ENCODE data around the gene FA2H.
"Not testable (repeated sequence)": the region's sequence is repeated elsewhere in the genome, so short reads cannot be mapped to it uniquely, and the experiment has no call there.

FA2H gene, protein sequence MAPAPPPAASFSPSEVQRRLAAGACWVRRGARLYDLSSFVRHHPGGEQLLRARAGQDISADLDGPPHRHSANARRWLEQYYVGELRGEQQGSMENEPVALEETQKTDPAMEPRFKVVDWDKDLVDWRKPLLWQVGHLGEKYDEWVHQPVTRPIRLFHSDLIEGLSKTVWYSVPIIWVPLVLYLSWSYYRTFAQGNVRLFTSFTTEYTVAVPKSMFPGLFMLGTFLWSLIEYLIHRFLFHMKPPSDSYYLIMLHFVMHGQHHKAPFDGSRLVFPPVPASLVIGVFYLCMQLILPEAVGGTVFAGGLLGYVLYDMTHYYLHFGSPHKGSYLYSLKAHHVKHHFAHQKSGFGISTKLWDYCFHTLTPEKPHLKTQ

DNA sequence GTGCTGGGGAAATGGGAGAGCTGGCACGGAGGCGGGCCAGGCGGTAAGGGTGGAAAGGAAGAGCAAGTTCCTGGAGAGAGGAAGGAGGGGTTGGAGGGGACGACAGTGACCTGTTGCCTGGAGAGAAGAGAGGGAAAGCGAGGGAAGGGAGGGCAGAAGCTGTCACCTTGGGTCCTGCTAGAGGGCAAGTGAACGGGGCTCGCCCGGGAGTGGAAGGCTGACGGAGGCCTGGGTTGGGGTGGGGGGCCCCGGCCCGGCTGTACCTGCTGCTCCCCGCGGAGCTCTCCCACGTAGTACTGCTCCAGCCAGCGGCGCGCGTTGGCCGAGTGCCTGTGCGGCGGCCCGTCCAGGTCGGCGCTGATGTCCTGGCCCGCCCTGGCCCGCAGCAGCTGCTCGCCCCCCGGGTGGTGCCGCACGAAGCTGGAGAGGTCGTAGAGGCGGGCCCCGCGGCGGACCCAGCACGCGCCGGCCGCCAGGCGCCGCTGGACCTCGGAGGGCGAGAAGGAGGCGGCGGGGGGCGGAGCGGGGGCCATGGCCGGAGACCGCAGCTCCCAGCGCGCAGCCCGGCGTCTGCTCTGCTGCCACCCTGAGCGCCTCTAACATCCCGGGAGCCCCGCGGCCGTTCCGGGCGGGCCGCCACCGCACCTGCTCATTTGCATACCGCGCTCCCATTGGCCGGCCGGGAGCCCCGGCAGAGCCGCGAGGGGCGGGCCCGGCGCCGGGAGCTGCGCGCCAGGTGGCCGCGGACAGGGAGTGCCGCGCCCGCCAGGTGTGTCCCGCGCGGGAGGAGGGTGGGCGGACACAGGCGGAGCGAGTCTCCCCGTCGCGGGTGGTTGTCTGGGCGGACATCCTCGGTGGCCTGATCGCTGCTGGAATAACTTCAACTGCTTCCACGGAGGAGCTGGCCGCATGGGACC is at the start of gene FA2H:
TSS of gene FA2H (minus strand) at position 598 of the 917 bp plus-strand sequence. CDS start at position 533, 65 bp downstream.
- peak; percentile 43 for DNase-seq (ENCODE audit: low spot score)

DNA sequence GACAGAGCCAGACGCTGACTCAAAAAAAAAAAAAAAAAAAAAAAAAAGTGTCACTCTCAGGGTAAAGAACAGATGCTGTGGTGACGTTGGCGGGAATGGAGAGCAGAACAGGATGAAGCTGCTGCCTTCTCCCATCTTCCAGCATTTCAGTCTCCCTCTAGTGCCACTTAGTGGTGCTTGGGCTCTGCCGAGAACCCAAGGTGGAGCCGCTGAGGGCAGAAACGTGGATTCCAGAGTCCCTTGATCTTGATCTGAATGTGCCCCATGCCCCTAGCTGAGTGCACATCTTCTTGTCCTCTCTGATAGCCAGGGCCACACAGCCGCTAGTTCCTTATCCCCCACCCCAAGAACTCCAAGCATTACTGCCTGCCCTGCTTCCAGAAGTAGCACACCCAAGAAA is 43.2 kb upstream of the FA2H start:
- no peak for DNase-seq (ENCODE audit: low spot score)

DNA sequence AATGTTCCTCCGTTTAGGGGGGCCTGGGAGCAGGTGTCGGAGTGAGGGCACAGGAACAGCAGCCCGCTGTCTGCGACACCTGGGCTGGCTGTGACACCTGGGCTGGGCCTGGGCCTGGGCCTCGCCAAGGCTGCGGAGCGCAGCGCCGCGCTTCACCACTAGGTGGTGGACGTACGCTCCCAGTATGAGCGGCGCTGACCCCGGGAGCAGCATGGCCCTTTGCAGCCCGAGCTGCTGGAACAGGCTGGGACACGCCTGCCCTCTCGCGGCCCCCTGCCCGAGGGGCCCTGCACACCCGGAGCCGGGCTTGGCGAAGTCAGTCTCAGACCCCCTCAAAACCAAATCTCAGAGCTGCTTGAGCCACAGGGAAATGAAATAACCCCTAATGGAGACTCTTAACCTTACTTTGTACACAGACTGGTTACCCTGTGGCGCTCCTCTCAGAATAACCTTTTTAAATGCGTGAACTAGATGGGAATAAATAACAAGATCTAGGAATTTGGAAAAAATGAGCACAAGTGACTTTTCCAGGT is 38.6 kb upstream of the FA2H start:
- DNase-seq (ENCODE audit: low spot score): peak; percentile 75

DNA sequence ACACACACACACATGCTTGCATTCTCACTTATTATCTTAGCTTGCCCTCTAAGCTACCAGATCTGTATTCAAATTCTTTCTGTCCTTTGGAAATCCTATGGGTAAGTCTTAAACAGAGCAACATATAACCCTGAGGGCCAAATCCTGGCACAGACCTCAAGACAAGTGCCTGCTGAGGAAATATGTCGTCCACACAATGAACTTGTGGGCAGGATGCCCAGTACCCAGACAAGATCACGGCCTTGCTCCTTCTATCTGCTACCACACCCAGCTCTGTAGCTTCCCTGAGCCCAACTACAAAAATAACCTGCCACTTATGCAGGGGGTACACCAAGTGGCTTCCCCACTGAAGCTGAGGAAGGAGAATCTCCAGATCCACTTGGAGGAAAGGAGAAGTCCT is 37.3 kb upstream of the FA2H start:
- DNase-seq (ENCODE audit: low spot score): no peak

DNA sequence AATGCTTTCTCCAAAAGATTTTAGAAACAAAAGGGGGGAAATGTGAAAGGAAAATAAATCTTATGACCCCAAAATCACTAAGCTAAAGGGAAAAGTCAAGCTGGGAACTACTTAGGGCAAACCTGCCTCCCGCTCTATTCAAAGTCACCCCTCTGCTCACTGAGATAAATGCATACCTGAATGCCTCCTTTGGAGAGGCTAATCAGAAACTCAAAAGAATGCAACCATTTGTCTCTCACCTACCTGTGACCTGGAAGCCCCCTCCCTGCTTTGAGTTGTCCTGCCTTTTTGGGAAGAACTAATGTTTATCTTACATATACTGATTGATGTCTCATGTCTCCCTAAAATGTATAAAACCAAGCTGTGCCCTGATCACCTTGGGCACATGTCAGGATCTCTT is 36.6 kb upstream of the FA2H start:
- DNase-seq (ENCODE audit: low spot score): not testable (repeated sequence)

DNA sequence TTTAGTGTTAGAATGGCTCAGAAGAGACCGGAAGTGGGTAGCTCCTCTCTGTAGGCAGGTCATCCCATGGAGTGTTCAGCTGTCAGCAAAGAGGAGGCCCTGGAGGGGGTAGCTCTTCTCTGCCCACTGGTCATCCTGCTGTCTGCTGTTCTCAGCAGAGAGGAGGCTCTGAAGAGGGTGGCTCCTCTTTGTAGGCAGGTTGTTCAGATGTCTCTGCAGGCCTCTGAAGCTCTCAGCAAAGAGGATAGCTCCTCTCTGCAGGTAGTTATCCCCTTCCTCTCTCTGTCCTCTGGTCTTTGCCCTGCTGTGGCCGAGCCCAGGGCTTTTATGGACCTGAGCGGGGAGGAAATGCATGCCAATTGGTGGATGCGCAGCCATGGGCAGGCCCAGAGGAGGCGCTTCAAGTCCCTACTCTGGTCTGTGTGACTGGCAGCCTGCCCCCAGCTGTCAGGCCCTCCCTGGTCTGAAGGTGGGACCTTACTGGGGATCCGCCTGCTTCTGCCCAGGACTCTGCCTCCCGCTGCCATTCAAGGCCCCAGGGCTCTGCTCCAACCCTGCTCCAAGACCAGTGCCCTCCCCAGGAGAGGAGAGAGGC is 32.5 kb upstream of the FA2H start:
- no peak for DNase-seq (ENCODE audit: low spot score)

DNA sequence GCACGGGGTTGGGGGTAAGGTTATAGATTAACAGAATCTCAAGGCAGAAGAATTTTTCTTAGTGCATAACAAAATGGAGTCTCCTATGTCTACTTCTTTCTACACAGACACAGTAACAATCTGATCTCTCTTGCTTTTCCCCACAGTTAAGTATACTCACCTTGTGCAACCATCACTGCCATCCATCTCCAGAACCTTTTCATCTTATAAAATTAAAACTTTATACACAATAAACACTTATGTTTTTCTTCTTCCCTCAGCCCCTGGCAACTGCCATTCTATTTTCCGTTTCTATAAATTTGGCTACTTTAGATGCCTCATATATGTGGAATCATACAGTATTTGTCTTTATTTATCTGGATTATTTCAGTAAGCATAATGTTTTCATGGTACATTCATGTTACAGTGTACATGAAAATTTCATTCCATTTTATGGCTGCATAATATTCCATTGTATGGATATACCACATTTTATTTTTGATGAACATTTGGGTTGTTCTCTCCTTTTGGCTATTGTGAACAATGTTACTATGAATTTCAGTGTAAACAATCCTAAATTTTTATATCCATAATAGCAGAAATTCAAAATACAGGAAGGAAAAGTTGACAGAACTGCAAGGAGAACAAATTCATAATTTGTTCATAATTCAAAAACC is 25.7 kb upstream of the FA2H start:
- no peak for DNase-seq (ENCODE audit: low spot score)

DNA sequence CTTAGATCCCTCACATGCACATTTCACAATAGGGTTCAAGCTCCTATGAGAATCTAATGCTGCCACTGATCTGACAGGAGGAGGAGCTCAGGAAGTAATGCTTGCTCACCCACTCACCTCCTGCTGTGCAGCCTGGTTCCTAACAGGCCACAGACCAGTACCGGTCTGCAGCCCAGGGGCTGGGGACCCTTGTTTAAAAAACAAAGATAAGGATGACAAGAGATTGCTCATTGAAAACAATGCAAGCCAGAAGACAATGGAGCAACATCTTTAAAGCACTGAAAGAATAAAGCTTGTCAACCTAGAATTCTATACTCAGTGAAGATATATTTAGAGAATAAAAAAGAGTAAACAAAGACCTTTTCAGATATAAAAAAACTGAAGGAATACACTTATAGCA is 22.8 kb upstream of the FA2H start:
- DNase-seq (ENCODE audit: low spot score): no peak

DNA sequence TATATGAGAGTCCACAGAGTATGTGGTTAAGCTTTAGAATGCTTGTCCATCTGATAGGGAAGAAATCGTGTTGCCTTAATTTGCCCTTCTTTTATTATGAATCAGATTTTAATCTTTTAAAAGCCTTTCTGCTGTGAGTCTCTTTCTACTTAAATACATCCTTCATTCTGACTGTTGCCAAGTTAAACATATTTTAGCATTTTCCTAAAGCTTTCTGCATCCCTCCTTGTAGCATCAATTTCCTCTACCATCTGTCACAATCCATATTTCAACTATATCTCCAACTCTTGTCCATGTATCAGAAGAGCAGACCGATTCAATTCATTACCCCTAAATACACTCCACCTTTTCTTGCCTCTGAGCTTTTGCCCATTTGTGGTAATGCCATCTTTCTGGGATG is 20.5 kb upstream of the FA2H start:
- DNase-seq (ENCODE audit: low spot score): no peak

DNA sequence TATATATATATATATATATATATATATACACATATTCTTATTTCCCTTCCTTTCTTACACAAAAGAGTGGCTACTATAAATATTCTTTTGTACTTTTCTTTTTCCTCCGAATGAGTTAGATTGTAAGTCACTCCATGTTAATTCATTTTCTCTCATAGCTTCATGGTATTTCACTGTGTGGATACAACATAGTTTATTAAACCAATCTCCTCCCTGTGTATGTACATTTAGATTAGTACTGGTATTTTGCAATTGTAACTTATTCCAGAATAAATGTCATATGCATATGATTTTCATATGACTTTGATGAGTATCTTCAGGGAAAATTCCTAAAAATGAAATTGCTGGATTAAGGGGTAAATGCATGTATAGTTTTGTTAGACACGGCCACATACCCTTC is 20.0 kb upstream of the FA2H start:
- DNase-seq (ENCODE audit: low spot score): no peak

DNA sequence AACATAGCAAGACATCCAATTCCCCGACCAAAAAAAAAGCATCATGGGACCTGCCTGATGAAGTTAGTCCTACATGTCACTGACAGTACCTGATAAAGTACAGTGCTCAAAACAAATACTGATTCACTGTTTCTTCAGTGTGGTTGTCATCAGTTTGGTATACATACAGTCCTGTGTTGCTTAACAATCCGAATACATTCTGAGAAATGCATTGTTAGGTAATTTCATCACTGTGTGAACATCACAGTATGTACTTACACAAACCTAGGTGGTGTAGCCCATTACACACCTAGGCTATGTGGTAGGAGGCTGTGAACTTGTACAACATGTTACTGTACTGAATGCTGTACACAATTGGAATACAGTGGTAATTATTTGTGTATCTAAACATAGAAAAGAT is 19.0 kb upstream of the FA2H start:
- no peak for DNase-seq (ENCODE audit: low spot score)

DNA sequence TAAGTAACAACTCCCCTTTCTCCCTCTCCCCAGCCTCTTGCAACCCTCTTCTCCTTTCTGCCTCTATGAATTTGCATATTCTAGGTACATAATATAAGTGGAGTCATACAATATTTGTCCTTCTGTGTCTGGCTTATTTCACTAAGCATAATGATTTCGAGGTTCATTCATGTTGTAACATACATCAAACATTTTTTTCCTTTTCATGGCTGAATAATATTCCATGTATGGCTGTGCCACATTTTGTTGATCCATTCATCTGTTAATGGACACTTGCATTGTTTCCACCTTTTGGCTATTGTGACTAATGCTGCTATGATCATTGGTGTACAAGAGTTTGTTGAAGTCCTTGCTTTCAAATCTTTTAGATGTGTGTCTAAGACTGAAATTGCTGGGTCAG is 17.6 kb upstream of the FA2H start:
- no peak for DNase-seq (ENCODE audit: low spot score)

DNA sequence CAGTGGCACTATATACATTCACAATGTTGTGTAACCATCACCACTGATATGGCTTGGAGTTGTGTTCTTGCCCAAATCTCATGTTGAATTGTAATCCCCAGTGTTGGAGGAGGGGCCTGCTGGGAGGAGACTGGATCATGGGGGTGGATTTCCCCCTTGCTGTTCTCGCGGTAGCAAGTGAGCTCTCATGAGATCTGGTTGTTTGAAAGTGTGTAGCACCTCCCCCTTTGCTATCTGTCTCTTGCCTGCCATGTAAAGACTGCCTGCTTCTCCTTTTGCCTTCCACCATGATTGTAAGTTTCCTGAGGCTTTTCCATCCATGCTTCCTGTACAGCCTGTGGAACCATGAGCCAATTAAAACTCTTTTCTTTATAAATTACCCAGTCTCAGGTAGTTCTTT is 17.1 kb upstream of the FA2H start:
- DNase-seq (ENCODE audit: low spot score): not testable (repeated sequence)

DNA sequence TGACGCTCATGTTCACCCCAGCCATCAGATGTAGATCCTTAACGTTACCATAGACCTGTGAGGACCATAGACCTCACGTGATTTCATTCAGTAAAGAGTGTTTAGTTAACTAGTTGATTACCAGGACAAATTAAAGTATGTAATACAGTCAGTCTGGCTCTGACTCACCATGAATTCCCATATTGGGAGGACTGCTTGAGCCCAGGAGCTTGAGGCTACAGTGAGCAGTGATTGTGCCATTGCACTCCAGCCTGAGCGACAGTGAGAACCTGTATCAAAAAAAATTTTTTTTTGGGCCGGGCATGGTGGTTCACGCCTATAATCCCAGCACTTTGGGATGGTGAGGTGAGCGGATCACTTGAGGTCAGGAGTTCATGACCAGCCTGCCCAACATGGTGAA is 13.5 kb upstream of the FA2H start:
- DNase-seq (ENCODE audit: low spot score): no peak

DNA sequence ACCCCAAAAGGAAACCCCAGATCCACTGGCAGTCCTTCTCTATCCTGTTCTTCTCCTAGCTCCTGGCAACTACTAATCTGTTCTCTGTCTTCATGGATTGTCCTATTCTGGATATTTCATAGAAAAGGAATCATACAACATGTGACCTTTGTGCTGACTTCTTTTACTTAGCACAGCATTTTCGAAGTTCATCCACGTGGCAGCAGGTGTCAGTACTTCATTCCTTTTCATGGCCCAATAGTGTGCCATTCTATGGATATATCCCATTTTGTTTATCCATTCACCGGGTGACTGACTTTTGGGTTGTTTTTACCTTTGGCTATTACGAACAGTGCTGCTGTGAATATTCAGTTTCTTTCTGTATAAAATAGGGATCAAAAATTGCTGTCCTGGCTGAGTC is 10.4 kb upstream of the FA2H start:
- no peak for DNase-seq (ENCODE audit: low spot score)

DNA sequence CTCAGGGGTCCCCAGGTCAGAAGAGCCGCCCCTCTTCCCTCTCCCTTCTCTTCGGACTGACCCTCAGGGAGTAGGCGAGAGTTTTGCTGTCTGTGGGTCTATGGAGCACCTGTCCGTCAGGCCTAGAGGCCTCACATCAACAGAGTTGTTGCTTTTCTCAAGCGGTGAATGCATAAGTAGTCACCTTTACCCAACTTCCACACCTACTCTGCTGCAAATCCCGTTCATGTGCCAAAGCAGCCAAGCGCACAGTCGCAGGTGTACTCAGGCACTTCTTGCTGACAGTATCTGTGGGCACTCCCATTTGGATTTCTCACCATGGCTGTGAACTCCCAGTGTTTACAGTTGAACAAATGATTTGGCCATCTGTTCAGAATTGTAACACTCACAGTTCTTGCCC is 4.0 kb upstream of the FA2H start:
- no peak for DNase-seq (ENCODE audit: low spot score)

DNA sequence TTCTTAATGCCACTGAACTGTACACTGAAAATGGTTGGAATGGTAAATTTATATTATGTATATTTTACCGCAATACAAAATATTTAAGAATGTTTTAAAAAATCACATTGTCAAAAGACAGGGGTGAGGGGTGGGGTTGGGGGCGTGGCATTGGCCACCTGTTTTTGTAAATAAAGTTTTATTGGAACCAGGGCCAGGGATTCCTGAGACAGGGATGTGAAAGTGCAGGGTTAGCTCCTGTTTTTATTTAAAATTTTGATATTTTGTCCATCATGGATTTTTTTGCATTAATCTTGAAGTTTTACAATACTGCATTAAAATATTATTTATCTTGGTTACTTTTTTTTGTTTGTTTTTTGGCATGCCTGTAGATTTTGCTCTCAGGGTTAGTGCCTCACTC is 2.3 kb upstream of the FA2H start:
- no peak for DNase-seq (ENCODE audit: low spot score)

DNA sequence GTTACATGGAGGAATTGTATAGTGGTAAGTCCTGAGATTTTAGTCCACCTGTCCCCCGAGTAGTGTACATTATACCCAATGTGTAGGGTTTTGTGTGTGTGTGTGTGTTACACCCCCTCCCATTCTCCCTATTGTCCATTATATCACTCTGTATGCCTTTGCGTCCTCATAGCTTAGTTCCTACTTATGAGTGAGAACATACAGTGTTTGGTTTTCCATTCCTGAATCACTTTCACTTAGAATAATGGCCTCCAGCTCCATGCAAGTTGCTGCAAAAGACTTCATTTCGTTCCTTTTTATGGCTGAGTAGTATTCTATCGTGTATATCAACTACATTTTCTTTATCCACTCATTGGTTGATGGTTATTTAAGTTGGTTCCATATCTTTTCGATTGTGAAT is 635 bp upstream of the FA2H start:
- no peak for DNase-seq (ENCODE audit: low spot score)

DNA sequence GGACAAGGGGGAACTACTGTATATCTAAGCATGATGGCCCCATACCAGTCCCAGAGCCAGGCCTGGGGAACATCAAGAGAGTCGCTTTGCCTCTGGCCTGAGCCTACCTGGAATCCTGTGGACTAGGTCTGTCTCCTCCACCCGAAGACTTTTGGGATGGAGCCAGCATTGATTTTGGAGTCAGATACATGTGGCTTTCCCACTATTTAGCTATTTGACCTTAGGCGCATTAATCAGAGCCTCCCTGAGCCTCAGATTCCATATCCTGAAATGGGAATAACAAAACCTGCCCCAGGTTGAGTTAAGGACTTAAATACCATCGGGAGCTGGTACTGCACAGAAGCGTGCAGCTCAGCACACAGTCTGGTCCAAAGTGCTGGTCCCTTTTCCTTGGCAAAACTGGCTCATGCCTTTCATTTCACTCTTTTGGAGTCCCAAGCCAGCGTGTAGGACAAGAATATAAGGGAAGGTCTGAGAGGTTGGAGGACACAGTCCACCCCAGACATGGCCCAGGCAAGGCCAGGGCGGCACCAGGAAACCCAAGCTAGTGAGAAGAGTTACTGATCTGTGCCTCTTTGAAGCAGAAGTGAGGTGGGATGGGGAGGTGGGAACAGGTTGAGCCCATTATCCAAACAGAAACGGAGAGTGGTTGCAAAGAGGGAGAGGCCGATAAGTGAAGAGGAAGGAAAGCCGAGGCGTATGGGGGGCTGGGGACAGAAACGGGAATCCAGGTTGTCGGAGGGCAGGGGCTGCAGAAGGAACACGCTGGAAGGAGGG is 986 bp downstream of the FA2H start:
- DNase-seq (ENCODE audit: low spot score): no peak

DNA sequence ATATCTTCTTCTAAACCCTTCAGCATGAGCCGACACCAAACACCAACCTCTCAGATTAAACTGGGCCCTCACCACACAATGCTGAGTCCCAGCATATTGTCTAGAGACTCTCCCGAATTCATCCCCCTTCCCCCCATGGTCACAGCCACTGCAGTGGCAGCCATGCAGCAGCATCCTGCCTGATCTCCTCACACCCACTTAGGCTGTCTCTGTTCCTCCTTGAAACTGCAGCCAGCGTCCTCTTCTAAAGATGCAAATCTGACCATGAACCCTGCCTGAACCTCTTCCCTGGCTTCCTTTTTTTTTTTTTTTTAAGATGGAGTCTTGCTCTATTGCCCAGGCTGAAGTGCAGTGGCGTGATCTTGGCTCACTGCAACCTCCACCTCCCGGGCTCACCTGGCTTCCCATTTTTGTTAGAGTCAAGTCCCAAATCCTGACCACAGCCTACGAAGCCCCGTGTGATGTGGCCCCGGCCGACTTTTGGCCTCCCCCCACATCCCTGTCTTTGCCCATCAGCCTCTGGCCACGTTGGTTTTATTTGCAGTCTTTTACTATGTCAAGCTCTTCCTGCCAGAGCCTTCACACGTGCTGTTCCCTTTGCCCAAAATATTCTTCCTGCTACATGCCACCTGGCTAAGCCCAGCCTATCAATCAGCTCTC is 2.8 kb downstream of the FA2H start:
- DNase-seq (ENCODE audit: low spot score): no peak

Measured in hepatic stellate cell (primary cell).